ENCODE results near the gene SPINT1.

The SPINT1 gene

DNA sequence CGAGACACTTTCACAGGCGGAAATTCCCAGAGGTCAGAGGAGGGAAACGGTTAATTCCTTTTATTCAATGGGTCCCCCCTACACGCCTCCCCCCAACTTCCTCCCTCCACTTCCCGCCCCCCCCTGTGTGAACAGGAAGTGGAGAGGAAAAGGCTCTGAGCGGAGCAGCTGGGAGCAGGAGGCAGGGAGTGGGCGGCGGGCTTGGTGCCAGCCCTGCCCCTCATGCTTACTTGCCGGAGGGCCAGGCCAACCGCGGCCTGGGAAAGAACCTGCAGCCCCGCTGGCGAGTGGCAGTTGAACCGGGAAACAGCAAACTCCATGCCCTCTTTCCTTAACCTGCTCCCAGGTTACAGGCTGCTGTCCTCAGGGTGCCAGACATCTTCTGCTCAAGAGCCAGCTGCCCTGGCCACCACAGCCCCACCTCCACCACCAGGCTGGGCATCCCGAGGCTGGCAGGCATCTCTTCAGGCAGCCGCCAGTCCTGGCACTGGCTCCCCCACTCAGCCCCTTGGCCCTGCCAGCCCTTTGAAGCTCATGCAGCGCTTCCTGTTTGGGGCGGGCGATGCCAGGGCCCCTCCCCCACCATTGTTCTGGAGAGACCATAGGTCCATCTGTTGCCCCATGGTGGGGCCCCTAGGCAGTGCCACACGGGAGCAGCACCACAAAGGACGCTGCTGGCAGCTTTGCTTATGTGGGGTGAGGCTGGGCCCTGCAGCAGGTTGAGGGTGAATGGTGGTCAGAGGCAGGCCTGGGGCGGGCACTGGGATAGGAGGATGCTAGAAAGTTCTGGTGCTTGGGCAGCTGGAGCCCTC, 63.3 kb downstream of the SPINT1 start:
- TF ChIP-seq CREB1 (IDR thresholded peaks at IDR 0.05; ENCODE audit: low read depth) (no peak), YY1 (IDR thresholded peaks at IDR 0.05; ENCODE audit: low read depth) (no peak; the same call in 1 of the 2 replicates), TCF12 (IDR thresholded peaks at IDR 0.05; ENCODE audit: low read depth) (no peak), CEBPB (IDR thresholded peaks at IDR 0.05) (no peak), EP300 (IDR thresholded peaks at IDR 0.05; ENCODE audit: borderline replicate concordance) (no peak), RAD21 (IDR thresholded peaks at IDR 0.05; ENCODE audit: low read depth) (no peak), TEAD4 (IDR thresholded peaks at IDR 0.05) (no peak), TAF1 (IDR thresholded peaks at IDR 0.05; ENCODE audit: low read depth) (no peak), NFIC (IDR thresholded peaks at IDR 0.05) (peak; percentile 42), EGR1 (IDR thresholded peaks at IDR 0.05) (peak; percentile 73)
- TF ChIP-seq, protein P1, sequence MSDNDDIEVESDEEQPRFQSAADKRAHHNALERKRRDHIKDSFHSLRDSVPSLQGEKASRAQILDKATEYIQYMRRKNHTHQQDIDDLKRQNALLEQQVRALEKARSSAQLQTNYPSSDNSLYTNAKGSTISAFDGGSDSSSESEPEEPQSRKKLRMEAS (IDR thresholded peaks at IDR 0.05), result peak; percentile 11; the same call in 1 of the 2 replicates

All from Ishikawa (cell line).